ENCODE results near the gene SCRN1.

The SCRN1 gene

DNA sequence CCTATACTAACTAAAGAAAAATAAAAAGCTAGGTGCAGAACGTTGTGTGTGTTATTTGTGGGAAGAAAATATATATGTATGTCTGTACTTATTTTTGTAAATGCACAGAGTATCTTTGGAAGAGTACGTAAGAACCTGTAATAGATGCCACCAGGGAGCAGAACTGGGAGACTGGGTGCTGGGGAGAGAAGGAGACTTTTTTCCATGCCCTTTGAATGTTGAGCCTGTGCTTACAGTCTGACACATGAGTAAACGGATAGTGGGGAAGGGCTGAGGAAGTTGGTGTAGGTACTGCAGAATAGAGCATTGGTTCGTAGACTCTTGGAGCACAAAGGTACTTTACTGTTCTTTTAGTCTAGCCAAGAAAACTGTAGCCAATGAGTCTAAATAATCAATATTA lies 1.3 kb upstream of the SCRN1 start:
- no peak overlapping the region for H3K27ac ChIP-seq
- TF ChIP-seq, protein P1, sequence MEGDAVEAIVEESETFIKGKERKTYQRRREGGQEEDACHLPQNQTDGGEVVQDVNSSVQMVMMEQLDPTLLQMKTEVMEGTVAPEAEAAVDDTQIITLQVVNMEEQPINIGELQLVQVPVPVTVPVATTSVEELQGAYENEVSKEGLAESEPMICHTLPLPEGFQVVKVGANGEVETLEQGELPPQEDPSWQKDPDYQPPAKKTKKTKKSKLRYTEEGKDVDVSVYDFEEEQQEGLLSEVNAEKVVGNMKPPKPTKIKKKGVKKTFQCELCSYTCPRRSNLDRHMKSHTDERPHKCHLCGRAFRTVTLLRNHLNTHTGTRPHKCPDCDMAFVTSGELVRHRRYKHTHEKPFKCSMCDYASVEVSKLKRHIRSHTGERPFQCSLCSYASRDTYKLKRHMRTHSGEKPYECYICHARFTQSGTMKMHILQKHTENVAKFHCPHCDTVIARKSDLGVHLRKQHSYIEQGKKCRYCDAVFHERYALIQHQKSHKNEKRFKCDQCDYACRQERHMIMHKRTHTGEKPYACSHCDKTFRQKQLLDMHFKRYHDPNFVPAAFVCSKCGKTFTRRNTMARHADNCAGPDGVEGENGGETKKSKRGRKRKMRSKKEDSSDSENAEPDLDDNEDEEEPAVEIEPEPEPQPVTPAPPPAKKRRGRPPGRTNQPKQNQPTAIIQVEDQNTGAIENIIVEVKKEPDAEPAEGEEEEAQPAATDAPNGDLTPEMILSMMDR (conservative IDR thresholded peaks at IDR 0.05), result no peak

DNA sequence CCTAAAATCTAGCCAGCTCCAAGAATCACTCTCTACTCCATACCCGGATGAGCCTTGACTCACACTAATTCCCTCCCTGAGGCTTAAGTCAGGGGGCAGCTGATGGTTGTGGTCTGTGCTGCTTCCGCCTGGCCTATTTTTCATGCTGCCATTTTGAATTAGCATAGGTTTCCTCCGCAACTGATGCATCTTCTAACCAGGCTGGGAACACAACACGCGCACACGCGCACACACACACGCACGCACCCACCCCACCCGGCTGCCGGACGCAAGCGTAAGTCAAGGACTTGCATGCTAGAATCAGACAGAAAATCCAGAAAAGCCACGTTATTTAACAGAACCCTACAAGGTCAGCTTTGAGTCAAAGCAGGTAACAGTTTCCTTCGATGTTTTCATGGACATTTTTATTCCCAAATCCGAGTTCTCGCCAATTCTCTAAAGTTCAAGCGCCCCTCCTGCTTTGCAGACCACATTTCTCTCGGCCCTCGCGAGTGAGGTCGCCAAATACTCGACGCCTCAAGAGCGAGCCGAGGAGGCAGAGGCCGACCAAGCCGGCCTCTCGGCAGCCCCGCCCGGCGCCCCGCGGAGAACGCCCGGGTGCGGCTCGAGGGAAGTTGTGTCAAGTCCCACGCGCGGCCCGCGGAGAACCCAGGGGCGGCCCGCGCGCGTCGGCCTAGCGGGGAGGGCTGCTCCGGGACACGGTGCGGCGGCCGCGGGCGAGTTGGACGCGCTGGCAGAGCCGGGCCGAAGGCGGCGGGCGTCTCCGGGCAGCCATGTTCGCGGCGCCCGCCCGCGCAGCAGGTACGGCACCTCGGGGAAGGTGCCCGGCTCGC lies 961 bp downstream of the SCRN1 start:
- peak overlapping the region; percentile 69; the same call in 1 of the 2 replicates for H3K27ac ChIP-seq
- TF ChIP-seq, protein P1 (conservative IDR thresholded peaks at IDR 0.05), result no peak

- no peak overlapping the region for H3K27ac ChIP-seq
- TF ChIP-seq, protein P1 (conservative IDR thresholded peaks at IDR 0.05), result no peak
Measured at GRCh38 chr7:29987811-29988317, 1.7 kb downstream of the SCRN1 start.

GRCh38 chr7:29987083-29987482 lies 2.5 kb downstream of the SCRN1 start:
- no peak overlapping the region for H3K27ac ChIP-seq
- TF ChIP-seq, protein P1 (conservative IDR thresholded peaks at IDR 0.05), result no peak

DNA sequence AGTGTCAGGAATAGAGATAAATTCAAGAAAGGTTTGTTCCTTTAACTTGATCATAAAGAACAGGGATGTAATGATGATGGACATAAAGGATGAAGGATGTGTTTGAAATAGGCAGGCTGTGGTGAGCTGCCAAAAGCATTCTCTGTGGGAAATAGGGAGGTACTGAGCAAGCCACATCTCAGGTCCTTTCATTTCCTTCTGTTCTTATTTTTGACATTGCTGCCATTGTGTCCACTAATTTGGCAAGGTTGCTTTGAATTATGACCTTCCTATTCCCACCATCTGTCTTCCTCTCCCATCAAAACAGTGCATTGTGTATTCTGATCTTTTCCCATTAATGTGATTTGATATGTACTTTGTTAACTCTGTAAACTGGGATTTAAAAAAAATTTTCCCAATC lies 9.4 kb downstream of the SCRN1 start:
- TF ChIP-seq, protein P1 (conservative IDR thresholded peaks at IDR 0.05), result no peak

DNA sequence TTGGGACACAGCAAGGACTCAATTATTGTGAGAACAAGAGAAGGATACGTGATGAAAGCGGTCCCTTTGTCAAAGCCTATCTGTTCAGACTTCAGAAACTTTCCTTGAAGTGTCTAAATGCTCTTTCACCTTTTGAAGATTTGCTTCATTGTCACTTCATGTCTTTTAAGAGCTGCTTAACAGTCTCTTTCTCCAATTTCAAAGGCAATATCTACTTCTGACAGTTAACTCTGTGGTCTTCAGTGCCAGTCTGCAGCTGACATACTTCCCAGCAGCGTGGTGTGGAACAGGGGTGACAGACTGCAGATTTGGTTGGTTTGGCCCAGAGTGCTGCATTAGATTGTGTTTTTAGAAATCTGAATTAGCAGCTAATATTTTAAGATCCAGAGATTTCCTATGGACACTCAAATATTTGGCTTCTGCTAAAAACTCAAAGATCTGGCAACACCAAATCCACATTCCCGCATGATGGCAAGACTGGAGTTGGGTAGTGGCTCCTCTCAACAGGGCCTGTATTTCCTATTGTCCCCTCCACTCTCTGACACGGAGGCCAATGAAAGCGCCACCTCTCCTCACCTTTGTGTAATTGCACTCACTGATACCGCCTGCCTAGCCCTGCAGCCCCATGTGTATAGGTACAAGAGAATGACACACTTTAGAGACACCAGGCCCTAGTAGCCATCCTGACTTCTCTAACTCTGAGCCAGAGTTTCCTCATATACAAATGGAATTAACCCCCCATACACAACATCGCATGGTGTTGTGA lies 11.5 kb downstream of the SCRN1 start:
- no peak overlapping the region for H3K27ac ChIP-seq
- TF ChIP-seq, protein P1 (conservative IDR thresholded peaks at IDR 0.05), result no peak

More for the DNA sequence above, 9.4 kb downstream of the SCRN1 start:
- no peak overlapping the region for H3K27ac ChIP-seq

All from VCaP (cell line).